HEK293 (cell line): ENCODE data around the gene EFCAB6.

ENCODE experiments used
- CTCF ChIA-PET: fragments of 350-600 bp; formaldehyde crosslinking; extraction: SDS; loops from one replicate; lab custom pipeline; 2021; ENCODE audit warnings: antibody characterized with exemption; lab: Yijun Ruan, JAX
- POLR2A ChIA-PET: fragments of 300-600 bp; formaldehyde crosslinking; extraction: SDS; loops from one replicate; lab custom pipeline; 2020; ENCODE audit warnings: antibody characterized with exemption, inconsistent platforms; lab: Yijun Ruan, JAX
- H3K27ac ChIP-seq: fragments of 200-500 bp; sonication (Bioruptor generic); 2 replicates; pipeline ENCODE4 v1.5.1; 2014; ENCODE audit warnings: low read depth, low read length, control low read depth, inconsistent platforms; ENCODE audit errors: extremely low read depth
- H3K36me3 ChIP-seq, 2 experiments: fragments of 200-500 bp in 1 of 2; sonication (Bioruptor generic) in 1 of 2; 1 replicate in 1 of 2; 2 replicates in 1 of 2; pipeline ENCODE4 v1.5.1; 2014 to 2017; ENCODE audit warnings: inconsistent platforms in 2 of 2, low read length in 2 of 2; ENCODE audit not compliant: control insufficient read depth in 2 of 2, insufficient read depth in 1 of 2
- H3K4me1 ChIP-seq: fragments of 200-500 bp; sonication (Bioruptor generic); 2 replicates; pipeline ENCODE4 v1.5.1; 2014; ENCODE audit warnings: mild to moderate bottlenecking, low read length, inconsistent platforms; ENCODE audit not compliant: control insufficient read depth, insufficient read depth
- H3K4me3 ChIP-seq: 2 replicates; pipeline ENCODE4 v1.5.1; 2011; ENCODE audit warnings: low read depth, mild to moderate bottlenecking, control low read depth, low read length, moderate library complexity
- H3K9me3 ChIP-seq: fragments of 200-500 bp; sonication (Bioruptor generic); 2 replicates; pipeline ENCODE4 v1.5.1; 2014; ENCODE audit warnings: low read depth, low read length, inconsistent platforms; ENCODE audit not compliant: control insufficient read depth, insufficient read depth
- EGR2 ChIP-seq: fragments of 450-650 bp; formaldehyde crosslinking; IDR thresholded peaks from 2 replicates; pipeline ENCODE4 v1.5.1; 2016; ENCODE audit warnings: low read depth, missing biosample characterization, missing genetic modification characterization
- GLI4 ChIP-seq: fragments of 450-650 bp; formaldehyde crosslinking; IDR thresholded peaks from 2 replicates; pipeline ENCODE4 v1.5.1; 2016; ENCODE audit warnings: missing biosample characterization, missing genetic modification characterization
- ZBTB17 ChIP-seq: fragments of 450-650 bp; formaldehyde crosslinking; IDR thresholded peaks from 2 replicates; pipeline ENCODE4 v1.5.1; 2016; ENCODE audit warnings: missing biosample characterization, missing genetic modification characterization
- ZBTB8A ChIP-seq: fragments of 450-650 bp; formaldehyde crosslinking; IDR thresholded peaks from 2 replicates; pipeline ENCODE4 v1.5.1; 2016; ENCODE audit warnings: missing biosample characterization, missing genetic modification characterization
- ZNF146 ChIP-seq: fragments of 450-650 bp; formaldehyde crosslinking; IDR thresholded peaks from 2 replicates; pipeline ENCODE4 v1.5.1; 2016; ENCODE audit warnings: missing biosample characterization, missing genetic modification characterization
- ZNF239 ChIP-seq: fragments of 450-650 bp; formaldehyde crosslinking; IDR thresholded peaks from 2 replicates; pipeline ENCODE4 v1.5.1; 2016; ENCODE audit warnings: missing biosample characterization, missing genetic modification characterization
- ZNF311 ChIP-seq: fragments of 450-650 bp; formaldehyde crosslinking; IDR thresholded peaks from 2 replicates; pipeline ENCODE4 v1.5.1; 2017; ENCODE audit warnings: missing biosample characterization, missing genetic modification characterization, borderline replicate concordance
- ZNF433 ChIP-seq: fragments of 450-650 bp; formaldehyde crosslinking; IDR thresholded peaks from 2 replicates; pipeline ENCODE4 v1.5.1; 2016; ENCODE audit warnings: missing biosample characterization, missing genetic modification characterization, low read depth
- ZNF544 ChIP-seq: fragments of 450-650 bp; formaldehyde crosslinking; IDR thresholded peaks from 2 replicates; pipeline ENCODE4 v1.5.0; 2017; ENCODE audit warnings: missing biosample characterization, missing genetic modification characterization
- ZNF555 ChIP-seq: fragments of 450-650 bp; formaldehyde crosslinking; conservative IDR thresholded peaks from 2 replicates; pipeline ENCODE4 v1.5.1; 2017; ENCODE audit warnings: missing biosample characterization, mild to moderate bottlenecking, missing genetic modification characterization, inconsistent platforms
- ZNF585B ChIP-seq: fragments of 450-650 bp; formaldehyde crosslinking; IDR thresholded peaks from 2 replicates; pipeline ENCODE4 v1.5.1; 2016; ENCODE audit warnings: missing biosample characterization, missing genetic modification characterization
- ZNF596 ChIP-seq: fragments of 450-650 bp; IDR thresholded peaks from 2 replicates; pipeline ENCODE4 v1.5.0; 2018; ENCODE audit warnings: missing biosample characterization, mild to moderate bottlenecking, missing genetic modification characterization, moderate library complexity
- ZNF654 ChIP-seq: fragments of 450-650 bp; formaldehyde crosslinking; IDR thresholded peaks from 2 replicates; pipeline ENCODE4 v1.5.1; 2016; ENCODE audit warnings: low read depth, missing biosample characterization, missing genetic modification characterization
- ZNF660 ChIP-seq: fragments of 450-650 bp; IDR thresholded peaks from 2 replicates; pipeline ENCODE4 v1.5.1; 2018; ENCODE audit warnings: missing biosample characterization, mild to moderate bottlenecking, missing genetic modification characterization
- ZNF670 ChIP-seq: fragments of 450-650 bp; formaldehyde crosslinking; IDR thresholded peaks from 2 replicates; pipeline ENCODE4 v1.5.1; 2016; ENCODE audit warnings: missing biosample characterization, missing genetic modification characterization, low read depth
- ZNF785 ChIP-seq: fragments of 450-650 bp; formaldehyde crosslinking; IDR thresholded peaks from 2 replicates; pipeline ENCODE4 v1.5.1; 2016; ENCODE audit warnings: missing biosample characterization, missing genetic modification characterization
- ZNF792 ChIP-seq: fragments of 450-650 bp; formaldehyde crosslinking; IDR thresholded peaks from 2 replicates; pipeline ENCODE4 v1.5.1; 2016; ENCODE audit warnings: missing biosample characterization, missing genetic modification characterization
- ZSCAN23 ChIP-seq: fragments of 450-650 bp; formaldehyde crosslinking; IDR thresholded peaks from 2 replicates; pipeline ENCODE4 v1.5.1; 2016; ENCODE audit warnings: missing biosample characterization, missing genetic modification characterization
- TF ChIP-seq, protein P1 (sequence below): fragments of 450-650 bp; formaldehyde crosslinking; IDR thresholded peaks from 2 replicates; pipeline ENCODE4 v1.5.1; 2016; ENCODE audit warnings: missing biosample characterization, missing genetic modification characterization
- TF ChIP-seq, protein P2 (sequence below): sonication (generic); formaldehyde crosslinking; IDR thresholded peaks from 2 replicates; pipeline ENCODE4 v1.8.1; 2022; ENCODE audit warnings: mild to moderate bottlenecking, moderate library complexity, missing genetic modification reagents
- TF ChIP-seq, protein P3 (sequence below): fragments of 450-650 bp; formaldehyde crosslinking; IDR thresholded peaks from 2 replicates; pipeline ENCODE4 v1.5.1; 2017; ENCODE audit warnings: missing biosample characterization, missing genetic modification characterization
- TF ChIP-seq, protein P4 (sequence below): fragments of 450-650 bp; formaldehyde crosslinking; IDR thresholded peaks from 2 replicates; pipeline ENCODE4 v1.5.1; 2017; ENCODE audit warnings: missing biosample characterization, mild to moderate bottlenecking, missing genetic modification characterization, moderate library complexity
- TF ChIP-seq, protein P5 (sequence below): fragments of 450-650 bp; formaldehyde crosslinking; IDR thresholded peaks from 2 replicates; pipeline ENCODE4 v1.5.0; 2017; ENCODE audit warnings: missing biosample characterization, missing genetic modification characterization, borderline replicate concordance

EFCAB6 gene

DNA sequence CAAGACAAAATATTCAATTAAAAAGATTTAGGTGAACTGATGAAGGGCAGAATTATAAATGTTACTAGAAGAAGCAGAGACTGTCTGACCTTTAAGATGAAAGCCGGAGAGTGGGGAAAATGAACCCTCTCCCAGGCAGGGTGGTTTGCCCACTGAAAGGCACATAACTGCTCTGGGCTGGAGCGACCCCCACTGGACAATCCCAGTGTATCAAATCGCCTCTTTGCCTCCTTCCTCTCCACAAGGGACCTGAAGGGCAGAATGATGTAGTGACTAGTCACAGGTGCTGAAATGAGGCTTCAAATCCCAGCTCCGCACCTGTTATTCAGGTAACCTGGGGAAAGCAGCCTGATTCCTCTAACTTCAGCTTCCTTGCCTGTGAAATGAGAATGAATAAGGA, 69.0 kb downstream of the EFCAB6 start:
- Histone ChIP-seq H3K4me3 (no peak overlapping the region), H3K9me3 (no peaks in the 10 kb centered on the region), H3K36me3 (no peaks in the 10 kb centered on the region), H3K27ac (no peak overlapping the region), H3K4me1 (no peaks in the 10 kb centered on the region)
- ChIA-PET POLR2A (no interaction called here), CTCF (interaction anchor here (0.6 to 1.4 kb wide), 8 partner anchors 12 to 488 kb away, joined by 3 to 13 read pairs (median 4); no protein-coding TSS in a partner anchor)
- no peak for TF ChIP-seq ZNF785
- TF ChIP-seq, protein P1, sequence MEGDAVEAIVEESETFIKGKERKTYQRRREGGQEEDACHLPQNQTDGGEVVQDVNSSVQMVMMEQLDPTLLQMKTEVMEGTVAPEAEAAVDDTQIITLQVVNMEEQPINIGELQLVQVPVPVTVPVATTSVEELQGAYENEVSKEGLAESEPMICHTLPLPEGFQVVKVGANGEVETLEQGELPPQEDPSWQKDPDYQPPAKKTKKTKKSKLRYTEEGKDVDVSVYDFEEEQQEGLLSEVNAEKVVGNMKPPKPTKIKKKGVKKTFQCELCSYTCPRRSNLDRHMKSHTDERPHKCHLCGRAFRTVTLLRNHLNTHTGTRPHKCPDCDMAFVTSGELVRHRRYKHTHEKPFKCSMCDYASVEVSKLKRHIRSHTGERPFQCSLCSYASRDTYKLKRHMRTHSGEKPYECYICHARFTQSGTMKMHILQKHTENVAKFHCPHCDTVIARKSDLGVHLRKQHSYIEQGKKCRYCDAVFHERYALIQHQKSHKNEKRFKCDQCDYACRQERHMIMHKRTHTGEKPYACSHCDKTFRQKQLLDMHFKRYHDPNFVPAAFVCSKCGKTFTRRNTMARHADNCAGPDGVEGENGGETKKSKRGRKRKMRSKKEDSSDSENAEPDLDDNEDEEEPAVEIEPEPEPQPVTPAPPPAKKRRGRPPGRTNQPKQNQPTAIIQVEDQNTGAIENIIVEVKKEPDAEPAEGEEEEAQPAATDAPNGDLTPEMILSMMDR, result 0 out of 2 replicates have a peak, but pooled peaks have one; percentile 24
- no peak for TF ChIP-seq ZBTB8A (tag by site-specific recombination)
- peak; percentile 81 for TF ChIP-seq ZNF654 (tag by site-specific recombination)
- TF ChIP-seq ZNF585B, result peak; percentile 22; the same call in 1 of the 2 replicates

DNA sequence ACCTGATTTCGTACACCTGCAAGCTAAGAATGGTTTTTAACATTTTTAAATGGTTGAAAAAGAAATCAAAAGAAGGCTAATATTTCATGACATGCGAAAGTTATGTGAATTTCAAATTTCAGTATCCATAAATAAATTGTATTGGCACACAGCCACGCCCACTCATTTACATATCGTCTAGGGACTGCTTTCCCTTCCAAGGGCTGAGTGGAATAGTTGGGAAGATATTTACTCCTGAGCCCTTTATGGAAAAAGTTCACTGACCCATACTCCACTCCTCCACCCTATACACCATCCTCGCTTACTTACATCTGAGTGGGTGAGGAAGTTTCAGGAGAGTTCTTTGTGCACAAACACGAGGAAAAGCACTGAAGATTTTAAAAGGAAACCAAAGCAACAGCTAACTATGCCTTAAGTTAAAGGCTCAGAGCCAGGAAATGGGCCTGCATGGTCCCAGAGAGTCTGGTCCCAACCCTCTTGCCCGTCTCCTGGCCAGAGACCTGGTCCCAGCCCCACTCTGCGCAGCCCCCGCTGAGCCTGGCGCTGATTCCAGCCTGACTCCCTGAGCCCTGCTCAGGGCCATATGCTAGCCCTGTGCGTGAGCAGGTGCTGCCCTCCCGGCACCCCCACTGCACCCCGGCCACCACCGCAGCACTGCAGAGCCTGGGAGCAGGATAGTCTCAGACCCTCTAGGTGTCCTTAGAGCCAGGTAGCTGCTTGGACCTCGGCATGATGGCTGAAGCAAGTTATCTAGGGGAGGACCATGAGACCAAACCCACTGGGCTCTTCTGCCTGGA, 69.8 kb downstream of the EFCAB6 start:
- CTCF ChIA-PET, result interaction anchor here (0.6 to 1.4 kb wide), 7 partner anchors 21 to 487 kb away, joined by 3 to 13 read pairs (median 4); no protein-coding TSS in a partner anchor

DNA sequence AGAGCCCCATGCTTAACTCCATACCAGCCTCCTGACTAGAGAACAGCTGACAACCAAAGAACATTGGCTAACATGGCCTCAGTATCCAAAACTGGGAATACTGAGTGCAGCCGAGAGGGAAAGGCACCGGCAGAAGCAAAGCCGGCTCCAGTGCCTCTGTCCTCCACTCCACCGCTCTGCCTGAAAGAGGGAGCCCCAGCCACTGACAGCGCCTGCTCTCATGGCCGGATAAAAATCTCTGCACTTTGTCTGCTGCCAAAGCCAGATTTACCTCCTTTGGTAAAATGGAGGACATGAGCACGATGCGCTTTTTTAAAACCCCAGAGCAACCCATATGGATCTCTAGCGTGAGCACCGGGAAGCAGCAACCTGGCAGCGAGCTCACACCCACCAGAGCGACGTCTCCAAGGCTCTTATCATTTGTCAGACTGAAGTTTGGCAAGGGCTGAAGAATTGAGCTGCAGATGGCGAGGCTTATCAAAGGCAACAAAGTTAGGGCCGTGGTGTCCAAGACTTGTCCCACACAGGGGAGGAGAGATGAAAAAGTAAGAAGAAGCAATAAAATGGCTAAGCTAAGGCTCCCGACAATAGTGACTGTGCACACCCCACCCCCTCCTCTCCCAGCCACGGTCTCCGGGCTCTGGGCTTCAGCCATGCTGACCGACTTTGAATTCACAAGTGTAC, 71.4 kb downstream of the EFCAB6 start:
- no peak overlapping the region for H3K27ac ChIP-seq
- H3K36me3 ChIP-seq, result no peaks in the 10 kb centered on the region
- TF ChIP-seq, protein P2, sequence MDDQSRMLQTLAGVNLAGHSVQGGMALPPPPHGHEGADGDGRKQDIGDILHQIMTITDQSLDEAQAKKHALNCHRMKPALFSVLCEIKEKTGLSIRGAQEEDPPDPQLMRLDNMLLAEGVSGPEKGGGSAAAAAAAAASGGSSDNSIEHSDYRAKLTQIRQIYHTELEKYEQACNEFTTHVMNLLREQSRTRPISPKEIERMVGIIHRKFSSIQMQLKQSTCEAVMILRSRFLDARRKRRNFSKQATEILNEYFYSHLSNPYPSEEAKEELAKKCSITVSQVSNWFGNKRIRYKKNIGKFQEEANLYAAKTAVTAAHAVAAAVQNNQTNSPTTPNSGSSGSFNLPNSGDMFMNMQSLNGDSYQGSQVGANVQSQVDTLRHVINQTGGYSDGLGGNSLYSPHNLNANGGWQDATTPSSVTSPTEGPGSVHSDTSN (CRISPR knock-in tag), result no peak
- TF ChIP-seq, protein P3, sequence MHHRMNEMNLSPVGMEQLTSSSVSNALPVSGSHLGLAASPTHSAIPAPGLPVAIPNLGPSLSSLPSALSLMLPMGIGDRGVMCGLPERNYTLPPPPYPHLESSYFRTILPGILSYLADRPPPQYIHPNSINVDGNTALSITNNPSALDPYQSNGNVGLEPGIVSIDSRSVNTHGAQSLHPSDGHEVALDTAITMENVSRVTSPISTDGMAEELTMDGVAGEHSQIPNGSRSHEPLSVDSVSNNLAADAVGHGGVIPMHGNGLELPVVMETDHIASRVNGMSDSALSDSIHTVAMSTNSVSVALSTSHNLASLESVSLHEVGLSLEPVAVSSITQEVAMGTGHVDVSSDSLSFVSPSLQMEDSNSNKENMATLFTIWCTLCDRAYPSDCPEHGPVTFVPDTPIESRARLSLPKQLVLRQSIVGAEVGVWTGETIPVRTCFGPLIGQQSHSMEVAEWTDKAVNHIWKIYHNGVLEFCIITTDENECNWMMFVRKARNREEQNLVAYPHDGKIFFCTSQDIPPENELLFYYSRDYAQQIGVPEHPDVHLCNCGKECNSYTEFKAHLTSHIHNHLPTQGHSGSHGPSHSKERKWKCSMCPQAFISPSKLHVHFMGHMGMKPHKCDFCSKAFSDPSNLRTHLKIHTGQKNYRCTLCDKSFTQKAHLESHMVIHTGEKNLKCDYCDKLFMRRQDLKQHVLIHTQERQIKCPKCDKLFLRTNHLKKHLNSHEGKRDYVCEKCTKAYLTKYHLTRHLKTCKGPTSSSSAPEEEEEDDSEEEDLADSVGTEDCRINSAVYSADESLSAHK (tag by site-specific recombination), result no peak
- TF ChIP-seq ZNF670 (tag by site-specific recombination) (no peak), ZBTB17 (no peak), ZSCAN23 (tag by site-specific recombination) (no peak), ZNF311 (tag by site-specific recombination) (no peak), ZNF433 (tag by site-specific recombination) (no peak)
- TF ChIP-seq, protein P4, sequence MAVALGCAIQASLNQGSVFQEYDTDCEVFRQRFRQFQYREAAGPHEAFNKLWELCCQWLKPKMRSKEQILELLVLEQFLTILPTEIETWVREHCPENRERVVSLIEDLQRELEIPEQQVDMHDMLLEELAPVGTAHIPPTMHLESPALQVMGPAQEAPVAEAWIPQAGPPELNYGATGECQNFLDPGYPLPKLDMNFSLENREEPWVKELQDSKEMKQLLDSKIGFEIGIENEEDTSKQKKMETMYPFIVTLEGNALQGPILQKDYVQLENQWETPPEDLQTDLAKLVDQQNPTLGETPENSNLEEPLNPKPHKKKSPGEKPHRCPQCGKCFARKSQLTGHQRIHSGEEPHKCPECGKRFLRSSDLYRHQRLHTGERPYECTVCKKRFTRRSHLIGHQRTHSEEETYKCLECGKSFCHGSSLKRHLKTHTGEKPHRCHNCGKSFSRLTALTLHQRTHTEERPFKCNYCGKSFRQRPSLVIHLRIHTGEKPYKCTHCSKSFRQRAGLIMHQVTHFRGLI (tag by site-specific recombination), result no peak
- ChIA-PET POLR2A (no interaction called here), CTCF (interaction anchor here (1.2 kb wide), 1 partner anchor 142 kb away, joined by 3 read pairs; no protein-coding TSS in a partner anchor)
- H3K4me3 ChIP-seq, result no peak overlapping the region
- no peaks in the 10 kb centered on the region for H3K4me1 ChIP-seq
- no peaks in the 10 kb centered on the region for H3K9me3 ChIP-seq

More for the DNA sequence above, 69.8 kb downstream of the EFCAB6 start:
- TF ChIP-seq GLI4 (tag by site-specific recombination), result no peak
- TF ChIP-seq ZNF544 (tag by site-specific recombination), result no peak
- TF ChIP-seq ZNF596 (tag by site-specific recombination), result no peak
- TF ChIP-seq, protein P5, sequence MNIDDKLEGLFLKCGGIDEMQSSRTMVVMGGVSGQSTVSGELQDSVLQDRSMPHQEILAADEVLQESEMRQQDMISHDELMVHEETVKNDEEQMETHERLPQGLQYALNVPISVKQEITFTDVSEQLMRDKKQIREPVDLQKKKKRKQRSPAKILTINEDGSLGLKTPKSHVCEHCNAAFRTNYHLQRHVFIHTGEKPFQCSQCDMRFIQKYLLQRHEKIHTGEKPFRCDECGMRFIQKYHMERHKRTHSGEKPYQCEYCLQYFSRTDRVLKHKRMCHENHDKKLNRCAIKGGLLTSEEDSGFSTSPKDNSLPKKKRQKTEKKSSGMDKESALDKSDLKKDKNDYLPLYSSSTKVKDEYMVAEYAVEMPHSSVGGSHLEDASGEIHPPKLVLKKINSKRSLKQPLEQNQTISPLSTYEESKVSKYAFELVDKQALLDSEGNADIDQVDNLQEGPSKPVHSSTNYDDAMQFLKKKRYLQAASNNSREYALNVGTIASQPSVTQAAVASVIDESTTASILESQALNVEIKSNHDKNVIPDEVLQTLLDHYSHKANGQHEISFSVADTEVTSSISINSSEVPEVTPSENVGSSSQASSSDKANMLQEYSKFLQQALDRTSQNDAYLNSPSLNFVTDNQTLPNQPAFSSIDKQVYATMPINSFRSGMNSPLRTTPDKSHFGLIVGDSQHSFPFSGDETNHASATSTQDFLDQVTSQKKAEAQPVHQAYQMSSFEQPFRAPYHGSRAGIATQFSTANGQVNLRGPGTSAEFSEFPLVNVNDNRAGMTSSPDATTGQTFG (tag by site-specific recombination), result no peak
- TF ChIP-seq ZNF660, result no peak
- no peak for TF ChIP-seq ZNF239 (tag by site-specific recombination)
- no peak for TF ChIP-seq EGR2 (tag by site-specific recombination)
- TF ChIP-seq ZNF555 (tag by site-specific recombination), result no peak
- no peak for TF ChIP-seq ZNF785
- TF ChIP-seq ZNF792 (tag by site-specific recombination), result no peak
- TF ChIP-seq ZNF146, result no peak
- H3K4me3 ChIP-seq, result no peak overlapping the region
- no peaks in the 10 kb centered on the region for H3K4me1 ChIP-seq
- H3K36me3 ChIP-seq, result no peaks in the 10 kb centered on the region
- H3K27ac ChIP-seq, result no peak overlapping the region
- no peaks in the 10 kb centered on the region for H3K9me3 ChIP-seq
- POLR2A ChIA-PET, result interaction anchor here (1.2 kb wide), 1 partner anchor 70 kb away, joined by 6 read pairs; the partner anchor contains the start of gene EFCAB6
